GM21367 (cell line): Measurements from ENCODE around the gene NCOA6.

Experiments
- ATAC-seq: cut with Tn5 transposase; IDR thresholded peaks from one replicate; pipeline ENCODE4 v1.9.1; 2021; ENCODE audit not compliant: unreplicated experiment

Gene NCOA6

GRCh38 chr20:34825530-34826362, at the start of gene NCOA6:
NCOA6 (minus strand) TSS chr20:34825651; CDS start chr20:34782355, 43,296 bp downstream.
- peak; percentile 40 for ATAC-seq

- ATAC-seq = no peak
These were observed 48.7 kb upstream of the NCOA6 start for GRCh38 chr20:34874094-34874654.

- no peak for ATAC-seq
These were observed 48.2 kb upstream of the NCOA6 start for GRCh38 chr20:34873583-34874093.

GRCh38 chr20:34872622-34873224, 47.3 kb upstream of the NCOA6 start, which contains the start of gene GGT7:
GGT7 (minus strand) TSS chr20:34872856; CDS start chr20:34872815, 41 bp downstream.
- no peak for ATAC-seq

- no peak for ATAC-seq
These were observed 46.6 kb upstream of the NCOA6 start for GRCh38 chr20:34871966-34872621.

- ATAC-seq = no peak
These were observed 46.0 kb upstream of the NCOA6 start for GRCh38 chr20:34871320-34871926.

GRCh38 chr20:34864216-34864615, 38.8 kb upstream of the NCOA6 start:
- no peak for ATAC-seq

GRCh38 chr20:34863421-34863965, 38.0 kb upstream of the NCOA6 start:
- no peak for ATAC-seq

GRCh38 chr20:34862724-34863123, 37.3 kb upstream of the NCOA6 start:
- ATAC-seq = no peak

- no peak for ATAC-seq
These were observed 36.1 kb upstream of the NCOA6 start for GRCh38 chr20:34861386-34862084.

- no peak for ATAC-seq
These were observed 34.5 kb upstream of the NCOA6 start for GRCh38 chr20:34859826-34860545.

GRCh38 chr20:34859367-34859766, 33.9 kb upstream of the NCOA6 start:
- ATAC-seq = no peak

GRCh38 chr20:34852298-34852697, 26.8 kb upstream of the NCOA6 start:
- ATAC-seq = no peak

- ATAC-seq = no peak
These were observed 25.5 kb upstream of the NCOA6 start for GRCh38 chr20:34850969-34851368.

- ATAC-seq = no peak
These were observed 24.3 kb upstream of the NCOA6 start for GRCh38 chr20:34849778-34850177.

- ATAC-seq = no peak
These were observed 23.1 kb upstream of the NCOA6 start for GRCh38 chr20:34848597-34848996.

- ATAC-seq = no peak
These were observed 18.0 kb upstream of the NCOA6 start for GRCh38 chr20:34843421-34843820.

GRCh38 chr20:34842143-34842542, 16.7 kb upstream of the NCOA6 start:
- no peak for ATAC-seq

- ATAC-seq = no peak
These were observed 9.0 kb upstream of the NCOA6 start for GRCh38 chr20:34834459-34834893.
